ENCODE results near the gene SLC34A1.

- TF ChIP-seq, protein P1, sequence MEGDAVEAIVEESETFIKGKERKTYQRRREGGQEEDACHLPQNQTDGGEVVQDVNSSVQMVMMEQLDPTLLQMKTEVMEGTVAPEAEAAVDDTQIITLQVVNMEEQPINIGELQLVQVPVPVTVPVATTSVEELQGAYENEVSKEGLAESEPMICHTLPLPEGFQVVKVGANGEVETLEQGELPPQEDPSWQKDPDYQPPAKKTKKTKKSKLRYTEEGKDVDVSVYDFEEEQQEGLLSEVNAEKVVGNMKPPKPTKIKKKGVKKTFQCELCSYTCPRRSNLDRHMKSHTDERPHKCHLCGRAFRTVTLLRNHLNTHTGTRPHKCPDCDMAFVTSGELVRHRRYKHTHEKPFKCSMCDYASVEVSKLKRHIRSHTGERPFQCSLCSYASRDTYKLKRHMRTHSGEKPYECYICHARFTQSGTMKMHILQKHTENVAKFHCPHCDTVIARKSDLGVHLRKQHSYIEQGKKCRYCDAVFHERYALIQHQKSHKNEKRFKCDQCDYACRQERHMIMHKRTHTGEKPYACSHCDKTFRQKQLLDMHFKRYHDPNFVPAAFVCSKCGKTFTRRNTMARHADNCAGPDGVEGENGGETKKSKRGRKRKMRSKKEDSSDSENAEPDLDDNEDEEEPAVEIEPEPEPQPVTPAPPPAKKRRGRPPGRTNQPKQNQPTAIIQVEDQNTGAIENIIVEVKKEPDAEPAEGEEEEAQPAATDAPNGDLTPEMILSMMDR (conservative IDR thresholded peaks at IDR 0.05; ENCODE audit: low read length): no peak
- TF ChIP-seq EZH2phosphoT487 (IDR thresholded peaks at IDR 0.05; ENCODE audit: borderline replicate concordance): no peak
These were observed 50.2 kb downstream of the SLC34A1 start for GRCh38 chr5:177434437-177434836.

Measured in Loucy (cell line).